ENCODE measurements around the gene OR56B1.

OR56B1 gene

DNA sequence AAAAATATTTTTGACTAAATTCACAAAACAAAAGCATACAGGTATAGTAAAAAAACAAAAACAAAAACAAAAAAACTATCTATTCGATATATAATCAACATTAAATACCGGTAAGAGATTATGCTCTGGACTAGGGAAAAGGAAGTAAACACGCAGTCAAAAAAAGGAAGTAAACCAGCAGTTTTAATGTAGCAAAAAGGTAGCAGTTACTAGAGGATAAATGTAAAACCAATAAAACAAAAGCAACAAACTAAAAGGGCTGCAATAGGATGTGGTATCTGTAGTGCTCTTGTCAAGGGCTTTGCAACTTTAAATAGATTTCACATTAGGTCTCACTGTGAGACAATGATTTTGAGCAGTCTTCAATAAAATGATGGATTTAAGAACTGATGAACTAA is 44.3 kb upstream of the OR56B1 start:
- DNase-seq, result no peak
- Mint-ChIP-seq H3K27me3 (ENCODE audit: low read depth, poor library complexity) (peaks cover 4% of the 10 kb centered on the region), H3K27ac (no peak overlapping the region), H3K9me3 (peaks cover 8% of the 10 kb centered on the region), H3K4me1 (peaks cover 8% of the 10 kb centered on the region), H3K36me3 (ENCODE audit: low read depth) (no peaks in the 10 kb centered on the region), H3K4me3 (no peak overlapping the region)
- no peak for TF ChIP-seq CTCF (IDR thresholded peaks at IDR 0.05)

- H3K27me3 Mint-ChIP-seq (ENCODE audit: low read depth, poor library complexity), result no peaks in the 10 kb centered on the region
- TF ChIP-seq CTCF (IDR thresholded peaks at IDR 0.05), result no peak
- peaks cover 6% of the 10 kb centered on the region for H3K4me1 Mint-ChIP-seq
- H3K36me3 Mint-ChIP-seq (ENCODE audit: low read depth), result no peaks in the 10 kb centered on the region
- H3K4me3 Mint-ChIP-seq, result no peak overlapping the region
- H3K27ac Mint-ChIP-seq, result no peak overlapping the region
- no peaks in the 10 kb centered on the region for H3K9me3 Mint-ChIP-seq
- no peak for DNase-seq
Observed at GRCh38 chr11:5694642-5695041, 41.6 kb upstream of the OR56B1 start.

DNA sequence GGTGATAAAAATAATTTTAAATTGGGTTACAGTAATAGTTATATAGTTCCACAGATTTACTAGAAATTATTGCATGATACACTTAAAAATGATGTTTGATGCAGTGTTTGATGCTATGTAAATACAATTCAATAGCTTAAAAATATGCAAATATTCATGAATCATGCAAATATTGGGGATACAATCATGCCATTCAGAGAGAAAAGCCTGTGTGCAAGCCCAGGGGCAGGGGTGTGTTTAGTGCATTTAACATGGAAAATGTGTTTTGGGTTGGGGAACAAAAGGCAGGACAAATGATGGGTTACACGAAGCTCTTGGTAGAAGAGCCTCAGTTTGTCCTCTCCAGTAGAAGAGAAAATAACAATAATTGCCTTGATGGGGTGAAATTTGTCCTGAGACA is 40.7 kb upstream of the OR56B1 start:
- TF ChIP-seq CTCF (IDR thresholded peaks at IDR 0.05), result no peak
- no peaks in the 10 kb centered on the region for H3K36me3 Mint-ChIP-seq (ENCODE audit: low read depth)
- H3K4me3 Mint-ChIP-seq, result no peak overlapping the region
- no peak overlapping the region for H3K27ac Mint-ChIP-seq
- no peaks in the 10 kb centered on the region for H3K27me3 Mint-ChIP-seq (ENCODE audit: low read depth, poor library complexity)
- DNase-seq, result no peak
- H3K4me1 Mint-ChIP-seq, result no peaks in the 10 kb centered on the region
- no peaks in the 10 kb centered on the region for H3K9me3 Mint-ChIP-seq

DNA sequence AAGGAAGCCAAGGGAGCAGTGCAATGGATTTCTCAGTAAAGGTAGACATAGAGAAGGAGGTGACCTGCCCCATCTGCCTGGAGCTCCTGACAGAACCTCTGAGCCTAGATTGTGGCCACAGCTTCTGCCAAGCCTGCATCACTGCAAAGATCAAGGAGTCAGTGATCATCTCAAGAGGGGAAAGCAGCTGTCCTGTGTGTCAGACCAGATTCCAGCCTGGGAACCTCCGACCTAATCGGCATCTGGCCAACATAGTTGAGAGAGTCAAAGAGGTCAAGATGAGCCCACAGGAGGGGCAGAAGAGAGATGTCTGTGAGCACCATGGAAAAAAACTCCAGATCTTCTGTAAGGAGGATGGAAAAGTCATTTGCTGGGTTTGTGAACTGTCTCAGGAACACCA is 40.0 kb upstream of the OR56B1 start:
- no peak for DNase-seq
- Mint-ChIP-seq H3K4me1 (no peaks in the 10 kb centered on the region), H3K27ac (no peak overlapping the region), H3K4me3 (no peak overlapping the region), H3K27me3 (ENCODE audit: low read depth, poor library complexity) (no peaks in the 10 kb centered on the region), H3K36me3 (ENCODE audit: low read depth) (no peaks in the 10 kb centered on the region), H3K9me3 (no peaks in the 10 kb centered on the region)
- TF ChIP-seq CTCF (IDR thresholded peaks at IDR 0.05), result no peak

GRCh38 chr11:5698281-5698680 is 38.0 kb upstream of the OR56B1 start:
- H3K27ac Mint-ChIP-seq, result no peak overlapping the region
- no peak for TF ChIP-seq CTCF (IDR thresholded peaks at IDR 0.05)
- H3K9me3 Mint-ChIP-seq, result no peaks in the 10 kb centered on the region
- no peaks in the 10 kb centered on the region for H3K4me1 Mint-ChIP-seq
- H3K4me3 Mint-ChIP-seq, result no peak overlapping the region
- no peaks in the 10 kb centered on the region for H3K36me3 Mint-ChIP-seq (ENCODE audit: low read depth)
- no peak for DNase-seq
- H3K27me3 Mint-ChIP-seq (ENCODE audit: low read depth, poor library complexity), result no peaks in the 10 kb centered on the region

GRCh38 chr11:5700421-5701054 is 35.7 kb upstream of the OR56B1 start:
- no peak for DNase-seq
- H3K27ac Mint-ChIP-seq, result no peak overlapping the region
- TF ChIP-seq CTCF (IDR thresholded peaks at IDR 0.05), result no peak
- H3K4me1 Mint-ChIP-seq, result no peaks in the 10 kb centered on the region
- no peak overlapping the region for H3K4me3 Mint-ChIP-seq
- no peaks in the 10 kb centered on the region for H3K27me3 Mint-ChIP-seq (ENCODE audit: low read depth, poor library complexity)
- no peaks in the 10 kb centered on the region for H3K9me3 Mint-ChIP-seq
- no peaks in the 10 kb centered on the region for H3K36me3 Mint-ChIP-seq (ENCODE audit: low read depth)

All from nephron progenitor cell (in vitro differentiated cells).